ENCODE measurements around the gene CLEC2L. TPM values are rescaled to one million over a fixed set of nuclear protein-coding genes. Genes with fewer than 3 reads are reported as not detected.
A peak's percentile ranks its signal among the peaks of the same experiment; 100 is the strongest.

Gene CLEC2L
- total and polyA plus RNA-seq, 2 of the 13 experiments (the other 11 are each of a cell fraction or from before 2014, with no cell fraction given), result 0.20 to 0.25 TPM

DNA sequence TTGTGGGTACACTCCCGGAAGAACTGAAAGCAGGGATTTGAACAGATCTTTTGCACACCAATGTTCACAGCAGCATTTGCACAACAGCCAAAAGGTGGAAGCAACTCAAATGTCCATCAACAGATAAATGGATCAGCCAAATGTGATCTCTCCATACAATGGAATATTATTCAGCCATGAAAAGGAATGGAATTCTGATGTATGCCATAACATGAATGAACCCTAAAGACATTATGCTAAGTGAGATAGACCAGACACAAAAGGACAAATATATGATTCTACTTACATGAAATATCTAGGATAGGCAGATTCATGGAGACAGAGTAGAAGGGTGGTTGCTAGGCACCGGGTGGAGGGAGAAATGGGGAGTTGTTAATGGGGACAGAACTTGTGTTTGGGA lies 36.7 kb downstream of the CLEC2L start (continued):
- TF ChIP-seq, protein P1, sequence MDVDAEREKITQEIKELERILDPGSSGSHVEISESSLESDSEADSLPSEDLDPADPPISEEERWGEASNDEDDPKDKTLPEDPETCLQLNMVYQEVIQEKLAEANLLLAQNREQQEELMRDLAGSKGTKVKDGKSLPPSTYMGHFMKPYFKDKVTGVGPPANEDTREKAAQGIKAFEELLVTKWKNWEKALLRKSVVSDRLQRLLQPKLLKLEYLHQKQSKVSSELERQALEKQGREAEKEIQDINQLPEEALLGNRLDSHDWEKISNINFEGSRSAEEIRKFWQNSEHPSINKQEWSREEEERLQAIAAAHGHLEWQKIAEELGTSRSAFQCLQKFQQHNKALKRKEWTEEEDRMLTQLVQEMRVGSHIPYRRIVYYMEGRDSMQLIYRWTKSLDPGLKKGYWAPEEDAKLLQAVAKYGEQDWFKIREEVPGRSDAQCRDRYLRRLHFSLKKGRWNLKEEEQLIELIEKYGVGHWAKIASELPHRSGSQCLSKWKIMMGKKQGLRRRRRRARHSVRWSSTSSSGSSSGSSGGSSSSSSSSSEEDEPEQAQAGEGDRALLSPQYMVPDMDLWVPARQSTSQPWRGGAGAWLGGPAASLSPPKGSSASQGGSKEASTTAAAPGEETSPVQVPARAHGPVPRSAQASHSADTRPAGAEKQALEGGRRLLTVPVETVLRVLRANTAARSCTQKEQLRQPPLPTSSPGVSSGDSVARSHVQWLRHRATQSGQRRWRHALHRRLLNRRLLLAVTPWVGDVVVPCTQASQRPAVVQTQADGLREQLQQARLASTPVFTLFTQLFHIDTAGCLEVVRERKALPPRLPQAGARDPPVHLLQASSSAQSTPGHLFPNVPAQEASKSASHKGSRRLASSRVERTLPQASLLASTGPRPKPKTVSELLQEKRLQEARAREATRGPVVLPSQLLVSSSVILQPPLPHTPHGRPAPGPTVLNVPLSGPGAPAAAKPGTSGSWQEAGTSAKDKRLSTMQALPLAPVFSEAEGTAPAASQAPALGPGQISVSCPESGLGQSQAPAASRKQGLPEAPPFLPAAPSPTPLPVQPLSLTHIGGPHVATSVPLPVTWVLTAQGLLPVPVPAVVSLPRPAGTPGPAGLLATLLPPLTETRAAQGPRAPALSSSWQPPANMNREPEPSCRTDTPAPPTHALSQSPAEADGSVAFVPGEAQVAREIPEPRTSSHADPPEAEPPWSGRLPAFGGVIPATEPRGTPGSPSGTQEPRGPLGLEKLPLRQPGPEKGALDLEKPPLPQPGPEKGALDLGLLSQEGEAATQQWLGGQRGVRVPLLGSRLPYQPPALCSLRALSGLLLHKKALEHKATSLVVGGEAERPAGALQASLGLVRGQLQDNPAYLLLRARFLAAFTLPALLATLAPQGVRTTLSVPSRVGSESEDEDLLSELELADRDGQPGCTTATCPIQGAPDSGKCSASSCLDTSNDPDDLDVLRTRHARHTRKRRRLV (CRISPR knock-in tag; IDR thresholded peaks at IDR 0.05), result no peak
- TF ChIP-seq AGO2 (optimal IDR thresholded peaks at IDR 0.05; ENCODE audit: low read depth, low read length) (no peak), SETDB1 (CRISPR knock-in tag; IDR thresholded peaks at IDR 0.05; ENCODE audit: borderline replicate concordance) (no peak)

DNA sequence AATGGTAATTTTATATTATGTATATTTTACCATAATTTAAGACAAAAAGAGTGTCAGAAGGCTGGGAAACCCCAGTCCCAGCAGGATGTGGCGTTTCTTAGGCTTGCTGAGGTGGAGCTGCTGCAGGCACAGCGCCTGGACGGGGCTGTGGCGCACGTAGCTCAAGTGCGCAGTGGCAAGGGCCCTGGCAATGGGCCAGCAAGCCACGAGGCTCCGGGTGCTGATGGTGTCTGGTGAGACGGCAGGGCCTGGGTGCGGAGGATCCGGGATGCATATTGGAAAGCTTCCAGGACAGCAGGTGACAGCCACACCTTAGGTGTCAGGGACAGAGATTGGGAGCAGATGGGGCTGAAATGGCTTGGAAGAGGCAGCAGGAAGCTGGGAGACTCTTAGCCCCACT lies 37.2 kb downstream of the CLEC2L start:
- ATAC-seq (no peak), FAIRE-seq (no peak), DNase-seq (ENCODE audit: low spot score) (no peak)
- Histone ChIP-seq H2AFZ (ENCODE audit: low read length) (no peak overlapping the region), H3K9me3 (ENCODE audit: low read length) (no peaks in the 10 kb centered on the region), H3K9ac (ENCODE audit: insufficient read depth, low read depth, low read length) (no peak overlapping the region), H3K27ac (ENCODE audit: extremely low read length, insufficient read depth, low read length) (no peak overlapping the region), H3K4me3 (replicated peaks in 1 of 3; ENCODE audit: insufficient read depth in 1 of 3, low read depth in 2 of 3, low read length in 3 of 3) (no peak overlapping the region), H3K27me3 (ENCODE audit: control insufficient read depth in 1 of 2, insufficient read depth in 2 of 2, low read length in 2 of 2) (no peaks in the 10 kb centered on the region), H3K4me1 (ENCODE audit: insufficient read depth, low read length) (peaks cover 23% of the 10 kb centered on the region), H4K20me1 (ENCODE audit: insufficient read depth, low read length) (no peaks in the 10 kb centered on the region), H3K36me3 (replicated peaks in 1 of 2; ENCODE audit: control insufficient read depth in 1 of 2, insufficient read depth in 2 of 2, low read length in 2 of 2) (no peaks in the 10 kb centered on the region; a peak in 1 of 5 replicates), H3K79me2 (ENCODE audit: insufficient read depth, low read length) (no peaks in the 10 kb centered on the region), H3K4me2 (ENCODE audit: low read depth, low read length) (no peak overlapping the region)
- BruUV-seq (replicated peaks), result no TSS peak
- in situ Hi-C loops (cut with HindIII; ENCODE audit: extremely low pct_ligation_motif_present, low pct_unique_long_range_greater_than_20kb) (no loop called here), intact Hi-C loops (cut with micrococcal nuclease; ENCODE audit: unreplicated experiment) (no loop called here)
- 98% methylated on average over 11 of the region's 11 CpGs for WGBS (ENCODE audit: low lambda C conversion rate)
- CTCF ChIA-PET (ENCODE audit: low intra/inter-chr PET ratio, low total read pairs), result no interaction called here
- TF ChIP-seq ZNF205 (CRISPR knock-in tag; IDR thresholded peaks at IDR 0.05), result no peak
- TF ChIP-seq RBM22 (optimal IDR thresholded peaks at IDR 0.05; ENCODE audit: low read length), result peak; percentile 76
- no peak for TF ChIP-seq NFYC (CRISPR knock-in tag; IDR thresholded peaks at IDR 0.05)
- TF ChIP-seq XBP1 (CRISPR knock-in tag; IDR thresholded peaks at IDR 0.05), result no peak
- no peak for TF ChIP-seq HHEX (CRISPR knock-in tag; IDR thresholded peaks at IDR 0.05)
- no peak for TF ChIP-seq MEIS1 (CRISPR knock-in tag; IDR thresholded peaks at IDR 0.05; ENCODE audit: borderline replicate concordance)
- TF ChIP-seq AGO2 (optimal IDR thresholded peaks at IDR 0.05; ENCODE audit: low read depth, low read length), result peak; percentile 75
- TF ChIP-seq ZNF790 (CRISPR knock-in tag; IDR thresholded peaks at IDR 0.05; ENCODE audit: borderline replicate concordance), result no peak
- TF ChIP-seq ZNF674 (CRISPR knock-in tag; IDR thresholded peaks at IDR 0.05; ENCODE audit: low read depth), result no peak
- POLR2A ChIA-PET, result no interaction called here

All from HepG2 (cell line).